ENCODE measurements around the gene MED14. TPM values are rescaled to one million over a fixed set of nuclear protein-coding genes. Genes with fewer than 3 reads are reported as not detected.

The MED14 gene
- total and polyA plus RNA-seq, 2 of the 4 experiments (the other 2 are of a cell fraction) = 17.6 to 25.9 TPM

GRCh38 chrX:40612511-40612910 lies 122.8 kb downstream of the MED14 start:
- no peak overlapping the region for H2BK20ac ChIP-seq (ENCODE audit: low read depth, low read length)
- dilution Hi-C loops (cut with HindIII; ENCODE audit: low sequenced_read_pairs, unreplicated experiment) = no loop called here
- POLR2A ChIA-PET (ENCODE audit: unreplicated experiment) = no interaction called here
- H3K4me3 ChIP-seq (ENCODE audit: insufficient read depth, low read depth, low read length) = no peak overlapping the region
- no peak overlapping the region for H3K27ac ChIP-seq (ENCODE audit: insufficient read depth, low read length)
- H2BK120ac ChIP-seq (ENCODE audit: low read depth, low read length) = no peak overlapping the region
- H3K36me3 ChIP-seq (ENCODE audit: control insufficient read depth, insufficient read depth, low read length) = no peaks in the 10 kb centered on the region
- H3K27me3 ChIP-seq (ENCODE audit: control insufficient read depth, insufficient read depth, low read length) = peaks cover 2% of the 10 kb centered on the region; the same call in 1 of the 2 replicates
- no peaks in the 10 kb centered on the region for H3K9me3 ChIP-seq (ENCODE audit: control insufficient read depth, insufficient read depth, low read length)
- no peak overlapping the region for H3K18ac ChIP-seq (ENCODE audit: low read depth, low read length)
- WGBS, 2 experiments (ENCODE audit: extremely low coverage in 2 of 2, insufficient read length in 1 of 2) = 33% methylated on average over 1 of the region's 4 CpGs; no CpG with 5 or more reads in 1 of the 2 experiments
- no peak for ATAC-seq (ENCODE audit: low read depth)
- H3K23ac ChIP-seq (ENCODE audit: low read depth, low read length) = no peak overlapping the region
- no peak overlapping the region for H4K8ac ChIP-seq (ENCODE audit: low read depth in 2 of 2, low read length in 2 of 2)
- no peak overlapping the region for H3K56ac ChIP-seq (ENCODE audit: extremely low read depth, insufficient read depth, low read length)
- H3K4me1 ChIP-seq (ENCODE audit: control insufficient read depth, insufficient read depth, low read length) = no peaks in the 10 kb centered on the region
- no peak overlapping the region for H2BK5ac ChIP-seq (ENCODE audit: low read depth, low read length, poor library complexity, severe bottlenecking)
- no peak overlapping the region for H2AFZ ChIP-seq (replicated peaks; ENCODE audit: low read length, poor library complexity)
- no peak overlapping the region for H4K91ac ChIP-seq (ENCODE audit: insufficient read depth, low read depth, low read length)
- in situ Hi-C loops (cut with MboI; ENCODE audit: low sequenced_read_pairs) = no loop called here
- no peaks in the 10 kb centered on the region for H3K9me1 ChIP-seq (ENCODE audit: insufficient read depth, low read length)
- H2BK15ac ChIP-seq (ENCODE audit: low read depth, low read length) = no peak overlapping the region
- TF ChIP-seq POLR2A (IDR thresholded peaks at IDR 0.05; ENCODE audit: low read depth, low read length) (no peak), FOS (IDR thresholded peaks at IDR 0.05; ENCODE audit: low read depth, low read length) (no peak), SMC3 (IDR thresholded peaks at IDR 0.05; ENCODE audit: low read depth, low read length) (no peak)
- BruUV-seq (replicated peaks) = no TSS peak
- H2AK9ac ChIP-seq (replicated peaks; ENCODE audit: low read depth, low read length, poor library complexity) = no peak overlapping the region
- H3K9ac ChIP-seq (ENCODE audit: low read depth, low read length) = no peak overlapping the region
- H3K14ac ChIP-seq (replicated peaks; ENCODE audit: low read depth, low read length) = no peak overlapping the region
- no peak overlapping the region for H4K5ac ChIP-seq (ENCODE audit: low read depth, low read length)
- CTCF ChIA-PET = interaction anchor here (0.5 kb wide), 1 partner anchor 1119 kb away, joined by 3 read pairs; no protein-coding TSS in a partner anchor
- H3K4me2 ChIP-seq (ENCODE audit: low read depth, low read length) = no peak overlapping the region
- no peaks in the 10 kb centered on the region for H4K20me1 ChIP-seq (ENCODE audit: insufficient read depth, low read length)
- no peak overlapping the region for H3K4ac ChIP-seq (ENCODE audit: low read depth, low read length)
- no peak overlapping the region for H2AK5ac ChIP-seq (ENCODE audit: low read depth, low read length)
- no peak for DNase-seq
- intact Hi-C loops (cut with micrococcal nuclease) = no loop called here
- H3K79me1 ChIP-seq (ENCODE audit: low read depth in 1 of 2, low read length in 2 of 2) = no peaks in the 10 kb centered on the region

All from IMR-90 (cell line).